Breast epithelium (tissue), 3 donors: ENCODE measurements around the gene ZSWIM8.

Experiments
- CTCF ChIP-seq, 3 donors: fragments of 450-650 bp; IDR thresholded peaks; one replicate each; pipeline ENCODE4 v1.5.1; 2016 to 2017; ENCODE audit warnings: antibody characterized with exemption in 3 of 3, mild to moderate bottlenecking in 3 of 3, moderate library complexity in 3 of 3
- POLR2A ChIP-seq: fragments of 450-650 bp; IDR thresholded peaks from one replicate; pipeline ENCODE4 v1.6.1; 2016; ENCODE audit warnings: antibody characterized with exemption, mild to moderate bottlenecking, moderate library complexity
- POLR2AphosphoS5 ChIP-seq, 3 donors: sonication (generic); formaldehyde crosslinking; IDR thresholded peaks; one replicate each; pipeline ENCODE4 v1.6.1; 2017; ENCODE audit warnings: antibody characterized with exemption in 3 of 3

GRCh38 chr10:73807471-73807870 lies 22.1 kb downstream of the ZSWIM8 start:
- no peak for TF ChIP-seq CTCF (IDR thresholded peaks at IDR 0.05)
- TF ChIP-seq POLR2A, result no peak
- TF ChIP-seq POLR2AphosphoS5 (IDR thresholded peaks at IDR 0.05), result no peak
